Measurements from ENCODE around the gene GRAMD1A.

GRCh38 chr19:35013041-35013819 is 13.1 kb downstream of the GRAMD1A start:
- TF ChIP-seq ZFX (IDR thresholded peaks at IDR 0.05) (no peak), CTCF (conservative IDR thresholded peaks at IDR 0.05) (peak; percentile 89)
